ENCODE data around the gene TNC.

The TNC gene

DNA sequence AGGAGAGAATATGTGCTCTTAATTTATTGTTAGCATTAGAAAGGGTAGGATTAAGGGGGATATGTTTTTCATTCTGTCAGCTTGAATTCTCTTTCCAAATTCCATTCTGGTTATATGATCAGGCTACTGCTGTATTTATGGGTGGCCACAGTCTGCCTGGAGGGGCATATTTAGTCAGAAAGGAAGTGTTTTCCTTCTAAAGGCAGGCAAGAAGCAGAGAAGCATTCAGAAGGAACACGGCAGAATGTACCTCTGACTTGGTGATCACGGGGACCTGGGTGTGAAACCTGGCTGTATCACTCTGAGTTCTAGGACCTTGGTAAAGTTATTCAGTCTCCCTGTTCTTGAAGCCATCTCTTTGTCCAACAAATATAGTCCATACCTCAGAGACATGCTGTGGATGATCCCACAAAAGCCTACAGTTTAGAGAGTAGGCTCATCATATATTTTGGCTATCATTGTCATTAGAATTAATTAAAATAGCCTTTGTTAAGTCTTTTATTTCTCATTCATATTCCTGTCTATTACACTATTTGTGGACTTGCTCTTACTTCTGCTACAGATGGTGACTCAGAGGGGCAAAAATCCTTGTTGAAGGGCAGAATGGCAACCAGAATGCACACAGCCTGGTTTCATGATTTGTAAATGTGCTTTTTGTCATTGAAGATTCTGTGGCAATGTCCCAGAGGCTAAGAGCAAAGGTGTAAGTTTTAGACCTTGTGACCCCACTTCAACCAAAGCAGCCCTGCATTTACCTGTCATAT, 2.7 kb downstream of the TNC start:
- TF ChIP-seq, protein P1, sequence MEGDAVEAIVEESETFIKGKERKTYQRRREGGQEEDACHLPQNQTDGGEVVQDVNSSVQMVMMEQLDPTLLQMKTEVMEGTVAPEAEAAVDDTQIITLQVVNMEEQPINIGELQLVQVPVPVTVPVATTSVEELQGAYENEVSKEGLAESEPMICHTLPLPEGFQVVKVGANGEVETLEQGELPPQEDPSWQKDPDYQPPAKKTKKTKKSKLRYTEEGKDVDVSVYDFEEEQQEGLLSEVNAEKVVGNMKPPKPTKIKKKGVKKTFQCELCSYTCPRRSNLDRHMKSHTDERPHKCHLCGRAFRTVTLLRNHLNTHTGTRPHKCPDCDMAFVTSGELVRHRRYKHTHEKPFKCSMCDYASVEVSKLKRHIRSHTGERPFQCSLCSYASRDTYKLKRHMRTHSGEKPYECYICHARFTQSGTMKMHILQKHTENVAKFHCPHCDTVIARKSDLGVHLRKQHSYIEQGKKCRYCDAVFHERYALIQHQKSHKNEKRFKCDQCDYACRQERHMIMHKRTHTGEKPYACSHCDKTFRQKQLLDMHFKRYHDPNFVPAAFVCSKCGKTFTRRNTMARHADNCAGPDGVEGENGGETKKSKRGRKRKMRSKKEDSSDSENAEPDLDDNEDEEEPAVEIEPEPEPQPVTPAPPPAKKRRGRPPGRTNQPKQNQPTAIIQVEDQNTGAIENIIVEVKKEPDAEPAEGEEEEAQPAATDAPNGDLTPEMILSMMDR (conservative IDR thresholded peaks at IDR 0.05; ENCODE audit: low read depth, low read length): no peak
- no peak overlapping the region for H3K4me3 ChIP-seq (ENCODE audit: low read depth, low read length)
- DNase-seq (ENCODE audit: low read depth): no peak

DNA sequence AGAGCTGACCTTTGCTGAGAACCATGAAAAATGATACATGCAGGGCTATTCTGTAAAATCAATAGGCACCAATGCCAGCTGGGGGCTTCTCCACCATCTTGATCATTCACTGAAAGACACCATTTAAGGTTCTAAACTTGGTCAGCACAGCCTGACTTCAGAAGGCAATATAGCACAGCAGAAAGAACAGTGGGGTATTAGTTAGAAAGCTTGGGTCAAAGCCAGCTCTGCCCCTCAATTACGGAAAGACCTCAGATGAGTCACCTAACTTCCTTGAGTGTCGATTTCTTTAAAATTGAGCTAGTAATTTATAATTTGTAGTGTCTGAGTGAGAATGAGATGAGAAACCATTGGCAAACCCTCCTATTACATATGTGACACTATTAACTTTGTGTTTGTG, 3.4 kb downstream of the TNC start:
- no peak overlapping the region for H3K4me3 ChIP-seq (ENCODE audit: low read depth, low read length)
- DNase-seq (ENCODE audit: low read depth): no peak
- TF ChIP-seq, protein P1 (conservative IDR thresholded peaks at IDR 0.05; ENCODE audit: low read depth, low read length): no peak

DNA sequence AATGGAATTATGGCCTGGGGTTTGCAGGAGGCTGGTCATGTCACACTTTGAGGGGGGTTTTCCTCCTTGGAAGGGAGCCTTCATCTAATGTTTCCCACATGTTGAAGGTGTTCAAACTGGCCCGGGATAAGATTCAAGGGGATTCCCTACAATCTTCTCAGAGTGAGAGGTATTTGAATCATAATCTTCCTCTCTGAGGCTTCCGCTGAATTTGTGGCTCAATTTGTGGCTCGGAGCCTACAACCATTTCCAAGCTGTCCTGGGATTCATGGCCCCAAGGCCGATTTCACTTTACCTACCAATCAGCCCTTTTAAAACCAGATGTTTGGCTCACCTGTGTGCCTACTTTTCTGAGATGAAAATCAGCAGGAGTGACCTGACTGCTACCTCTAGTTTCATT, 3.9 kb downstream of the TNC start:
- TF ChIP-seq, protein P1 (conservative IDR thresholded peaks at IDR 0.05; ENCODE audit: low read depth, low read length): no peak
- H3K4me3 ChIP-seq (ENCODE audit: low read depth, low read length): no peak overlapping the region
- no peak for DNase-seq (ENCODE audit: low read depth)

DNA sequence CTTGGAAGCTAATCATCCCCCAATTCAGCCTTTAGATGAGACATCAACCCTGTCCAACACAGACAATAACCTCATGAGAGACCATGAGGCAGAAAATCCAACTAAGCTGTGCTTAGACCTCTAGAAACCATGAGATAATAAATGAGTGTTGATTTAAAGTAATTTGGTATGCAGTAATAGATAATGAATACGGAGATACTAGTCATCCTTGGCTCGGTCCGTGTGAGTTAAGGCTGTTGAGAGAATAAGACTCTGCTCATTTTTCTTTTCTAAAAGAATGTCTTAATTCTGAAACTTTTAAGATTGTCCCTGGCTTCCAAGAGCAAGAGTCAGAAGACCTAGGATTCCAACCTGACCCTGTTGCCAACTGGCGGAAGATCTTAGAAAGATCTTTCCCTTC, 6.1 kb downstream of the TNC start:
- DNase-seq (ENCODE audit: low read depth): no peak
- TF ChIP-seq, protein P1 (conservative IDR thresholded peaks at IDR 0.05; ENCODE audit: low read depth, low read length): no peak
- no peak overlapping the region for H3K4me3 ChIP-seq (ENCODE audit: low read depth, low read length)

- TF ChIP-seq, protein P1 (conservative IDR thresholded peaks at IDR 0.05; ENCODE audit: low read depth, low read length): no peak
- peak; percentile 60 for DNase-seq (ENCODE audit: low read depth)
- no peak overlapping the region for H3K4me3 ChIP-seq (ENCODE audit: low read depth, low read length)
Measured at GRCh38 chr9:115109486-115109885, 8.5 kb downstream of the TNC start.

DNA sequence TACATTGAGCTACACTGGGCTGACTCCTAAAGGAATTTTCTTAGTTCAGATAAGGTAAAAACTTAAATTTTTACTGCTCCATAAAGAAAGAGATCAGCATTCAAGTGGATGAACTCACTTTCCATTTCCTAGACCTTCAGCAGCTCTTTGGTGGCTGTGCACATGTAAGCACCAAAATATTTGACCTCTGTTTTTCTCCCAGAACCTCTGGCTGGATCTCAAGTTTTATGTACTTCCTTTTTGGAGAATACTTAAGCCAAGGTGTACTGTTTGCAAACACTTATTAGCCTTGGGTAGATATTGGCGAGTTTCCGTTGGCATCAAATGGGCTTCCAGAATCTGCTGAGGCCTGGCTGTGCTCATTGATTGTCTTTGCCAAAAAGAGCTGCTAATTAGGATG, 10.3 kb downstream of the TNC start:
- no peak overlapping the region for H3K4me3 ChIP-seq (ENCODE audit: low read depth, low read length)
- DNase-seq (ENCODE audit: low read depth): no peak

More for the DNA sequence above, 10.3 kb downstream of the TNC start:
- TF ChIP-seq, protein P1 (conservative IDR thresholded peaks at IDR 0.05; ENCODE audit: low read depth, low read length): no peak

Measured in choroid plexus epithelial cell (primary cell).